Loucy (cell line): ENCODE measurements around the gene PCDHGB4.

Experiments
- EZH2phosphoT487 ChIP-seq: fragments of 200-600 bp; IDR thresholded peaks from 2 replicates; pipeline ENCODE4 v1.6.1; 2018; ENCODE audit warnings: antibody characterized with exemption, mild to moderate bottlenecking, moderate library complexity, borderline replicate concordance
- TF ChIP-seq, protein P1 (sequence below): fragments of 200-600 bp; sonication (generic); conservative IDR thresholded peaks from 2 replicates; pipeline ENCODE4 v1.5.1; 2014; ENCODE audit warnings: mild to moderate bottlenecking, antibody characterized with exemption, low read length

DNA sequence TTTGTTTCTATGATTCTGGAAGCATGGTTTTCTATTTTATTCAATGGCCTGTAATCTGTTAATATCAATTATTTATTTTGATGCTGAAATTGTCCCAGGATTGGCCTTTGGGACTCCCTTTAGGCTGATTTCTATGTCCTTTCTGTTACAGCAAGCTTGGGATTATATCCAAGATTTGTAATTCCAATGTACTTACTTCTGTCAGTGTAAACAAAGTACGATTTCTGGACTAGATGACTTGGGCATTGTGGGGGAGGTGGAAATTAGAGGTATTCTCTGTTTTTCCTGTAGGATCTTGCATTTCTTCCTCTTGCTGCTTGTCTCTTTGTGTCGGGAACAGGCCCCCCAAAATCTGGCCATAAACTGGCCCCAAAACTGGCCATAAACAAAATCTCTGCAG lies 46.5 kb downstream of the PCDHGB4 start:
- TF ChIP-seq, protein P1, sequence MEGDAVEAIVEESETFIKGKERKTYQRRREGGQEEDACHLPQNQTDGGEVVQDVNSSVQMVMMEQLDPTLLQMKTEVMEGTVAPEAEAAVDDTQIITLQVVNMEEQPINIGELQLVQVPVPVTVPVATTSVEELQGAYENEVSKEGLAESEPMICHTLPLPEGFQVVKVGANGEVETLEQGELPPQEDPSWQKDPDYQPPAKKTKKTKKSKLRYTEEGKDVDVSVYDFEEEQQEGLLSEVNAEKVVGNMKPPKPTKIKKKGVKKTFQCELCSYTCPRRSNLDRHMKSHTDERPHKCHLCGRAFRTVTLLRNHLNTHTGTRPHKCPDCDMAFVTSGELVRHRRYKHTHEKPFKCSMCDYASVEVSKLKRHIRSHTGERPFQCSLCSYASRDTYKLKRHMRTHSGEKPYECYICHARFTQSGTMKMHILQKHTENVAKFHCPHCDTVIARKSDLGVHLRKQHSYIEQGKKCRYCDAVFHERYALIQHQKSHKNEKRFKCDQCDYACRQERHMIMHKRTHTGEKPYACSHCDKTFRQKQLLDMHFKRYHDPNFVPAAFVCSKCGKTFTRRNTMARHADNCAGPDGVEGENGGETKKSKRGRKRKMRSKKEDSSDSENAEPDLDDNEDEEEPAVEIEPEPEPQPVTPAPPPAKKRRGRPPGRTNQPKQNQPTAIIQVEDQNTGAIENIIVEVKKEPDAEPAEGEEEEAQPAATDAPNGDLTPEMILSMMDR = no peak
- TF ChIP-seq EZH2phosphoT487 = no peak
